Ishikawa (cell line): ENCODE measurements around the gene DNMT3B.

Experiments
- CEBPB ChIP-seq: IDR thresholded peaks from 2 replicates; pipeline ENCODE4 v1.6.1; 2012
- EGR1 ChIP-seq: IDR thresholded peaks from 2 replicates; pipeline ENCODE4 v1.6.1; 2012
- EP300 ChIP-seq: IDR thresholded peaks from 2 replicates; pipeline ENCODE4 v1.6.1; 2012; ENCODE audit warnings: borderline replicate concordance
- FOXM1 ChIP-seq: IDR thresholded peaks from 2 replicates; pipeline ENCODE4 v1.6.1; 2012; ENCODE audit warnings: low read depth, borderline replicate concordance
- RAD21 ChIP-seq: IDR thresholded peaks from 2 replicates; pipeline ENCODE4 v1.6.1; 2012; ENCODE audit warnings: low read depth
- TAF1 ChIP-seq: IDR thresholded peaks from 2 replicates; pipeline ENCODE4 v1.6.1; 2012; ENCODE audit warnings: low read depth, mild to moderate bottlenecking
- TCF12 ChIP-seq: IDR thresholded peaks from 2 replicates; pipeline ENCODE4 v1.6.1; 2012; ENCODE audit warnings: low read depth
- TEAD4 ChIP-seq: IDR thresholded peaks from 2 replicates; pipeline ENCODE4 v1.6.1; 2012
- ZBTB7A ChIP-seq: IDR thresholded peaks from 2 replicates; pipeline ENCODE4 v1.6.1; 2012; ENCODE audit warnings: low read depth
- TF ChIP-seq, protein P1 (sequence below): IDR thresholded peaks from 2 replicates; pipeline ENCODE4 v1.6.1; 2012
- TF ChIP-seq, protein P2 (sequence below): IDR thresholded peaks from 2 replicates; pipeline ENCODE4 v1.6.1; 2012

DNA sequence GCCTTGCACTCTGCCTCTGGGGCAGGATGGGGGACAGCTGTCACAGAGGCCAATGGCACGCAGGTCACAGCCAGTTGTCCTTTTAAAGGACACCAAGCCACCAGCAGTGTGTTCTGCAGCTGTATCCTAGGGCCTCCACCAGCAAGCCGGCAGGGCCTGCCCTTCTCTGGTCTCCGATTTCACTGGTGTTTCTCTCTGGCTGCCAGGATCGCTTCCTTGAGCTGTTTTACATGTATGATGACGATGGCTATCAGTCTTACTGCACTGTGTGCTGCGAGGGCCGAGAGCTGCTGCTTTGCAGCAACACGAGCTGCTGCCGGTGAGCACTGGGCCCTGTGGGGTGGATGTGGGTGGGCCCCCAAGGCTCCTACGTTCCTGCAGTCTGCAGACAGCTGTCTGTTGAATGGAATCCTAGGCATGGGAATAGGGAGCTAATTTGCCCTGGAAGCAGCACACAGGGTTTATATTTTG, 34.8 kb downstream of the DNMT3B start:
- TF ChIP-seq EP300 (no peak), TAF1 (no peak), CEBPB (no peak), FOXM1 (no peak), TCF12 (no peak), RAD21 (no peak), ZBTB7A (no peak), TEAD4 (no peak), EGR1 (no peak)
- TF ChIP-seq, protein P1, sequence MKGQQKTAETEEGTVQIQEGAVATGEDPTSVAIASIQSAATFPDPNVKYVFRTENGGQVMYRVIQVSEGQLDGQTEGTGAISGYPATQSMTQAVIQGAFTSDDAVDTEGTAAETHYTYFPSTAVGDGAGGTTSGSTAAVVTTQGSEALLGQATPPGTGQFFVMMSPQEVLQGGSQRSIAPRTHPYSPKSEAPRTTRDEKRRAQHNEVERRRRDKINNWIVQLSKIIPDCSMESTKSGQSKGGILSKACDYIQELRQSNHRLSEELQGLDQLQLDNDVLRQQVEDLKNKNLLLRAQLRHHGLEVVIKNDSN = no peak
- TF ChIP-seq, protein P2, sequence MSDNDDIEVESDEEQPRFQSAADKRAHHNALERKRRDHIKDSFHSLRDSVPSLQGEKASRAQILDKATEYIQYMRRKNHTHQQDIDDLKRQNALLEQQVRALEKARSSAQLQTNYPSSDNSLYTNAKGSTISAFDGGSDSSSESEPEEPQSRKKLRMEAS = no peak
